Measurements from ENCODE around the gene GSTM1. TPM values are rescaled to one million over a fixed set of nuclear protein-coding genes. Genes with fewer than 3 reads are reported as not detected.

Gene GSTM1
- not detected for polyA plus RNA-seq (2012; ENCODE audit: insufficient read length, low read depth)

- TF ChIP-seq FOXP2 (optimal IDR thresholded peaks at IDR 0.05; ENCODE audit: borderline replicate concordance, extremely low read depth, extremely low read length, insufficient read depth) (no peak), SIN3A (IDR thresholded peaks at IDR 0.05; ENCODE audit: borderline replicate concordance, insufficient read depth, low read length) (no peak), REST (IDR thresholded peaks at IDR 0.05; ENCODE audit: insufficient read depth in 1 of 2, low read depth in 2 of 2, low read length in 2 of 2) (no peak), TAF1 (IDR thresholded peaks at IDR 0.05; ENCODE audit: borderline replicate concordance, insufficient read depth, low read length) (no peak), POLR2AphosphoS5 (IDR thresholded peaks at IDR 0.05; ENCODE audit: low read depth, low read length) (no peak)
Observed at GRCh38 chr1:109687641-109688499, at the start of gene GSTM1. Gene GSTM1 (plus strand): TSS chr1:109687817. CDS start chr1:109687874, 57 bp downstream.

DNA sequence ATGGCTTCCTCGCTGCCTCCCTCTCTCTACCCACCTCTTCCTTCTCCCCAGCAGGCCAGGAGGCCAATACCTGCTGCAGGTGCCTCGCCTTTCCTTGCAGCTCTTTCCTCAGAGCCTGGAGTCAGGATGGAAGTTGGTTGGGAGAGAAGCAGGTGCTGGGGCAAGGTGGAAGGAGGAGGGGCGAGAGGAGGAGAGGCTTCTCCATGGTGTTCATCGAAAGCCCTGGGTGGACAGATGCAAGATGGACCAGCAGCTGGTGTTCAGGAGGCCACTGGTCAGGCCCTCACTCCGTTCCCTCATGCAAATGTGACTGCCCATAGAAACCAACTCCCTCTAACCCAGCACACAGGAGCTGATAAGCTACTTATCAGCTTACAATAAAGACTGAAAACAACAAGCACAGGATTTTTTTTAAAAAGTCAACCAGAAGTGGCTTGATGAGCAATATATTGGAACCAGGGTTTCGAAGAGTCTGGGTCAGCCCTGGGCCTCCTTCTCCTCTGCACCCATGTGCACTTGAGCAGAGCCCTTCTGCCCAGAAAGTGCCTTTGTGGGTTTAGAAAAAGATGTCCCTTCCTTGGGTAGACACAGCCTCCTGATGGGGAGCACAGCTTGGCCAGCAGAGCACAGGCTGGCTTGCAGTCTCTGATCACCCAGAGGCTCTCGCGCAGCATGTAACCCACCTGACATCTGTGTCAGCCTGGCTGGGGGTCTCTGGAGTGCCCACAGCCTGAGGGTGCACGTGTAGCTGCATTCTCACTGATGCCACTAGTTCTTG is 48.4 kb upstream of the GSTM1 start:
- no peak for TF ChIP-seq REST (IDR thresholded peaks at IDR 0.05; ENCODE audit: insufficient read depth in 1 of 2, low read depth in 2 of 2, low read length in 2 of 2)

DNA sequence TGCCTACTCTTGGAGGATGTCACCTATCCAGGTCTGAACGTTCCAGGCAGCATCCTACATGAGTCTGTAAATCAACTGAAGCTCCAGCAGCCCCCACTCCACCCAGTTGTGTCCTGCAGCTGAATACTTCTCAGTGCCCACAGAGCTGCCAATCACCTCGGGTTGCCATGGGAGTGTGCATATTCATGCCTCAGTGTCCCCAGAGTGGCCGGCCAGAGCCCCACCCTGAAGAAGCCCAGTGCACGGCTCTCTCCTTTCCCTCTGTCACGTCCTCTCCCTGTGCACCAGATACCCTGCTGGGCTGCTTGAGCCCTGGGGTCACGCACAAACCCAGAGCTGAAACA is 47.8 kb upstream of the GSTM1 start:
- no peak for TF ChIP-seq SIN3A (IDR thresholded peaks at IDR 0.05; ENCODE audit: borderline replicate concordance, insufficient read depth, low read length)
- TF ChIP-seq POLR2AphosphoS5 (IDR thresholded peaks at IDR 0.05; ENCODE audit: low read depth, low read length) = no peak
- TF ChIP-seq REST (IDR thresholded peaks at IDR 0.05; ENCODE audit: insufficient read depth in 1 of 2, low read depth in 2 of 2, low read length in 2 of 2) = no peak
- TF ChIP-seq FOXP2 (optimal IDR thresholded peaks at IDR 0.05; ENCODE audit: borderline replicate concordance, extremely low read depth, extremely low read length, insufficient read depth) = no peak
- no peak for TF ChIP-seq TAF1 (IDR thresholded peaks at IDR 0.05; ENCODE audit: borderline replicate concordance, insufficient read depth, low read length)

DNA sequence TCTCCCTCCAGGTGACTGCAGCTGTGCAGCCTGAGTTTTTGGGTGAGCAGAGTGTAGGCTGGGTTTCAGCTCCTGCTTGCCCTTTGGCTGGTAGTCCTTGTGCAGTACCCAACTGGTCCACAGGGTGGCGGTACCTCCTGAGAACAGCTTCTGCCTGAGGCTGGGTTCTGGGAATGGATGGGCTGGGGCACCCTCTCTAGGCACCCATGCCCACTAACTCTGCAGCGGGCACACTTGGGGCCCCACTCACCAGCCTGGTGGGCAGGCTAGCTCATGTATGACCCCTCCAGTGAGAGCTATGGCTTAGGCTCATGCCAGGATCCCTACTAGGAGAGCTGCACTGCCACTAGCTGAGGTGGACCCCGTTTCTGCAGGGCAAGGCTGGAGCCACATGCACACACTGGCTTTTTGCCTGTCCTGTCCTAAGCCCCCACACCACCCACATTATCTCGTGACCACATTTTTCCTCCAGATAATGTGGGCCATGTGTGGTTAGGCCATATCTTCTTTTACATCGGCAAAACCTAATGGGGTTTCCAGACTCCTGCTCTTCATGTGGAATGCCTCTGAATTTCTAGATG is 47.2 kb upstream of the GSTM1 start:
- TF ChIP-seq FOXP2 (optimal IDR thresholded peaks at IDR 0.05; ENCODE audit: borderline replicate concordance, extremely low read depth, extremely low read length, insufficient read depth) = no peak
- no peak for TF ChIP-seq TAF1 (IDR thresholded peaks at IDR 0.05; ENCODE audit: borderline replicate concordance, insufficient read depth, low read length)
- no peak for TF ChIP-seq SIN3A (IDR thresholded peaks at IDR 0.05; ENCODE audit: borderline replicate concordance, insufficient read depth, low read length)
- TF ChIP-seq REST (IDR thresholded peaks at IDR 0.05; ENCODE audit: insufficient read depth in 1 of 2, low read depth in 2 of 2, low read length in 2 of 2) = no peak
- TF ChIP-seq POLR2AphosphoS5 (IDR thresholded peaks at IDR 0.05; ENCODE audit: low read depth, low read length) = no peak

All from PFSK-1 (cell line).